ENCODE measurements around the gene JMJD1C.
"Not testable (repeated sequence)": the region's sequence is repeated elsewhere in the genome, so short reads cannot be mapped to it uniquely, and the experiment has no call there.

The JMJD1C gene

GRCh38 chr10:63173468-63174232 is 292.1 kb downstream of the JMJD1C start:
- DNase-seq (ENCODE audit: low read depth in 2 of 2), result no peak

DNA sequence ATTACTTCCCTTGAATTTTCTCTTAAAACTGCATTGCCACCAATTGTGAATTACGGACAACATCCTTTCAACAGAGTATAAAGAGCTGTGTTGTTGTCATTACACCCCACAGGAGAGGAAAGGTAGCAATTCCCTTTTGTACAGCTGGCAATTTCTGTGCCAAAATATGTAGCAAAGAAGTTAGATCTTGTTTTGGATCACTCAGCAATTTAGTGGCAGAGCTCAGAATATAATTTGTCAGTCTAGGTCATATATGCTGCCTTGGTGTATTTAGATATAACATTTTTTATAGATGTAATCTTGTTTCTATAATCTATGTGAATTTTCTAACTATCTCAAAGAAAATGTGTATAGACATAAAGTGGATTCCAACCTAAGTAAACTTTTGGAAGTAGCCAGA is 293.9 kb downstream of the JMJD1C start:
- DNase-seq (ENCODE audit: low read depth in 2 of 2), result no peak

GRCh38 chr10:63171255-63171855 is 294.4 kb downstream of the JMJD1C start:
- no peak for DNase-seq (ENCODE audit: low read depth in 2 of 2)

- no peak for DNase-seq (ENCODE audit: low read depth in 2 of 2)
Measured at GRCh38 chr10:63169624-63170023, 296.2 kb downstream of the JMJD1C start.

GRCh38 chr10:63168821-63169462 is 296.8 kb downstream of the JMJD1C start:
- no peak for DNase-seq (ENCODE audit: low read depth in 2 of 2)

DNA sequence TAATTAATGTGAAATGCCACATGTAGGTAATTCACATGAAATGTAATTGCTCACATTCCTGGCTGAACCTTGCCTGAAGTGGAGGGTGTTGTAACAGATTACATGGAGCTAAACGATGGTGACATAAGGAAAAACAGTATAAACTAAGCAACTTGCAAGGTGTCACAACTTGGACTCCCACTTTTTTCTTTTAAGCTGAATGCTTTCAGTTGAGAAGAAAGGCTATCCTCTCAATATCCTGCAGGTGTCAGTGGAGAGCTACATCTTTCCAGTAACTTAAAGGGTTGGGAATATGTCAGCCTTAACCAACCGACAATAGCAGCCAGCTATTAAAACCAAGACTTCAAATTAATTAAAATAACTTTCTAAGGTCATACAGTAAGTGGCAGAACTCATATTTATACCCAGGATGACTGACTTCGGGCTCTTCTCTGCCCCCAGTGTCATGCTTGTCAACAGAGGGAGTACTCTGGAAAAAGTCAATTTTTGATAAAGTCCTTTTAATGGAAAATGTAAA is 299.0 kb downstream of the JMJD1C start:
- DNase-seq (ENCODE audit: low read depth in 2 of 2), result peak in 1 of 2 donors; percentile 7

DNA sequence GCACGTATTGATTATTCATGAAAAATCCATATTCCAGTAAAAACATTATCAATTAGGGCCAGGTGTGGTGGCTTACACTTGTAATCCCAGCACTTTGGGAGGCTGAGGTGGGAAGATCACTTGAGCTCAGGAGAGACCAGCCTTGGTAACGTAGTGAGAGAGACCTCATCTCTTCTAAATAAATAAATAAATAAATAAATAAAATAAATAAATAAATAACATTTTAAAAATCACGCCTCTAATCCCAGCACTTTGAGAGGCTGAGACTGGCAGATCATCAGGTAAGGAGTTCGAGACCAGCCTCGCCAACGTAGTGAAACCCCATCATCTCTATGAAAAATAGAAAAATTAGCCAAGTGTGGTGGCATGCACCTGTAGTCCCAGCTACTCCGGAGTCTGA is 300.5 kb downstream of the JMJD1C start:
- no peak for DNase-seq (ENCODE audit: low read depth in 2 of 2)

DNA sequence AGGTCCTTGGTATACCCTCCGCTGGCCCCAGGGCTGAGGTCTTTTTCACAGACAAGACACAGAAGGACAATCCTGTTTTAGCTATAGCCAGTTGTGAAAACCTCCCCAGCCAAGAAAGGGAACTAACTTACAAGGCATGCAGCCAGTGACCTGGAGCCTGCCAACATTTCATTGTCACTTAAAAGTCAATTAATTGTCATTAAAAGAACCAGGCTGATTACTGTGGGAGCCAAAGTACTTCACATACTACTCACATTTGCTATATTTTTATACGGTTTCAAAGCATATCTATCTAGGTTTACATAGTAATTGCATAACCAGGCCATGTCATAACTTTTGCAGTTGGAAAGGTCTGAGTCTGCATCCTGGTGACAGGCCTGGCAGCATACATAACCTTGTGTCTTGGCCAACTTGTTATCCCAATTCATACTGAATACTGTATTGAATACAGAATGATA is 301.6 kb downstream of the JMJD1C start:
- DNase-seq (ENCODE audit: low read depth in 2 of 2), result no peak

DNA sequence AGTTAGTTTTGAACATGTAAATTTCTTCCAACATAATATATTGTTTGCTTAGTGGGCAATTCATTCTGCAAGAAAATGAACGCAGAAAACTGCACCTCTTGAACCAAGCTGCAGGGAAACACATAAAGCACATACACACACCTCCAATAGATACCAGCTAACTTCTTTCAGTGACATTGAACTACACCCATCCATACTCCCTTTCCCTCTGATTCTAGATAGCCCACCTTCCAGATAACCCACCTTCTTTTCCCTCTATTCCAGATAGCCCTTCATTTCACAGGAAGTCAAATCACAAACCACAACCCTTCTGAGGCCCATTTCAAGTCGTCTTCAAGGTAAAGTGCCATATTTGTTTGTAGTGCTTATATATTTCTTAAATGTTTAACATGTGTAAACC is 304.2 kb downstream of the JMJD1C start:
- DNase-seq (ENCODE audit: low read depth in 2 of 2), result no peak

DNA sequence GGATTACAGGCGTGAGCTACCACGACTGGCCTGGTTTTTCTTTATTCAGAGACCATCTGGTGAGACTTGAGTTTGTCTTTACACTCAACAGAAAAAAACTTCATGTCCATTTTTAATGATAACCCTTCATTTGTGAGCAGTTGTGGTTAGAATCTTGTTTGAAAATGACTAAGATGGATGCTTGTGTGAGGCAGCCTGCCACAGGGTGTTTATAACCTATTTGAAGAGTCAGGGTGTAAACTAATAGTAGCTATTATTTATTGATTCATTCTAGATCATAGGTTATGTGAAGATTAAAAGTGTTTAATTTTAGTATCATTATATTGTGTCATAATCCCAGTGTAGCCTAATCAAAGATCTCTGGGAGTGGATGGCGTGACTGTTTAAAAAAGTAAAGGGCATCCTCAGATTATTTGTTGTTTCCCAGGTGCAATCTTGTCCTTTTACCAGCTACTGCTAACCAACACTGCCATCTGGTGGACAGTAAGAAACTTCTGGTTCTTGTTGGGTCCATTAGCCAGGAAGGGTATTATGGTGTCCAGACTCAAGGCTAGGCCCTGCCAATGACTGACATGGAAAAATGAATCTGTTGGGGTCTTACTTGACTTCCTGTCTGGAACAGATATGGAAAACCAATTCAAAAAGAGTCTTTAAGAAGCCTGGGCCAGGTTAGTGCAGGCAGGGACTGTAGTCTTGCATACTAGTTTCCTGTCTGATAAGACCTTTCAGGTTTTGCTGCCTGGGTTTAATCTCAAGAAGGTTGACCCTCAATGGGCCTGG is 307.7 kb downstream of the JMJD1C start:
- peak in 1 of 2 donors; percentile 33 for DNase-seq (ENCODE audit: low read depth in 2 of 2)

DNA sequence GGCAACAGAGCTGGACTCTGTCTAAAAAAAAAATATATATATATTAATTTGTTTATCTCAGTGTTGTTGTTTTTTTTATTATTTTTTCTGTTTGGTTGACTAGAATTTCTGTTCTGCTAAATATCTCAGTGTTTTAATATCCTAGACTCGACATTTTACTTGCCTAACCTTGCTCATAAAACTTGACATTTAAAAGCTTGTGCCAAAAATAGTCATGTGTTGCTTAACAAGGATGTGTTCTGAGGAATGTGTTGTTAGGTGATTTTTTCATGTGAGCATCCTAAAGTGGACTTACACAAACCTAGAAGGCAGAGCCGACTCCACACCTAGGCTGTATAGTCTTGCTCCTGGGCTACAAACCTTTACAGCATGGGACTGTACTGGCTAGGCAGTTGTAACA is 309.5 kb downstream of the JMJD1C start:
- DNase-seq (ENCODE audit: low read depth in 2 of 2), result no peak

GRCh38 chr10:63155388-63156020 is 310.3 kb downstream of the JMJD1C start:
- no peak for DNase-seq (ENCODE audit: low read depth in 2 of 2)

GRCh38 chr10:63154546-63155387 is 311.0 kb downstream of the JMJD1C start:
- DNase-seq (ENCODE audit: low read depth in 2 of 2), result no peak

DNA sequence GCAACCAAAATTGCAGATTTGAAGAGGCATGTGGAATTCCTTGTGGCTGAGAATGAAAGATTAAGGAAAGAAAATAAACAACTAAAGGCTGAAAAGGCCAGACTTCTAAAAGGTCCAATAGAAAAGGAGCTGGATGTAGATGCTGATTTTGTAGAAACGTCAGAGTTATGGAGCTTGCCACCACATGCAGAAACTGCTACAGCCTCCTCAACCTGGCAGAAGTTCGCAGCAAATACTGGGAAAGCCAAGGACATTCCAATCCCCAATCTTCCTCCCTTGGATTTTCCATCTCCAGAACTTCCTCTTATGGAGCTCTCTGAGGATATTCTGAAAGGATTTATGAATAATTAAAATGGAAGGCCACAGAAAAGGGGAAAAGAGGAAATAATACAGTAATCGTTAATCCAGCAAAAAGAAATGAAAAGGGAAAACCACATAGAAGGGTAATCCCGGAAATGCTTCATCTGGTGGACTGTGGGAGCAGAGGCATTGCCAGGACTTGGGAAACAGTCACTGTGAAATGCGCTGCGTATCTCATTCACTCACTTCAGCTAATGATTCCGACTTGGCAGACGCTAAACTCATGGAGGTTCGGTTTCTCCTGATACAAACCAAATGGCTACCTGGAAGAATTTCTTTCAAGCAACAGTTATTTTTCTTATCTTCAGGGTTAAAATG is 311.8 kb downstream of the JMJD1C start:
- not testable (repeated sequence) for DNase-seq (ENCODE audit: low read depth in 2 of 2)

- DNase-seq (ENCODE audit: low read depth in 2 of 2), result no peak
Measured at GRCh38 chr10:63150745-63151144, 315.0 kb downstream of the JMJD1C start.

GRCh38 chr10:63146503-63146902 is 319.3 kb downstream of the JMJD1C start:
- no peak for DNase-seq (ENCODE audit: low read depth in 2 of 2)

DNA sequence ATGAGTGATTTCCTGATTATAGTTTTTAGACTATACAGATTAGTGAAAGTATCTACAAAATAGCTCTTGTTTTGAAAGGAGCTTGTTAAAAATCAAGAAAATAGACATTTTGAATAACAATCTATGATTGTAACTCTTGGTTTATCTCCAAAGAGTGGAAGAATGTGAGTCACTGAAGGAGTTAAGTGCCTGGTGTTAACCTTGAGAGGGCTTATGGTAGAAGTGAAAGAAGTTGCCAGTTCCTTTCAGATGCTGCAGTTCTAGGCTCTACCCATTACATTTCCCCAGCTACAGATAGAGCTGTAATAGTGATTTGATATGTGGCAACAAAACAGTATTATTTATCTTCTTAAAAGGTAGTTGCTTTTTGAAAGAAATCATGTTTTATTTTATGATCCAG is 320.0 kb downstream of the JMJD1C start:
- no peak for DNase-seq (ENCODE audit: low read depth in 2 of 2)

- DNase-seq (ENCODE audit: low read depth in 2 of 2), result no peak
Measured at GRCh38 chr10:63143987-63144386, 321.8 kb downstream of the JMJD1C start.

GRCh38 chr10:63142136-63142535 is 323.6 kb downstream of the JMJD1C start:
- DNase-seq (ENCODE audit: low read depth in 2 of 2), result no peak

DNA sequence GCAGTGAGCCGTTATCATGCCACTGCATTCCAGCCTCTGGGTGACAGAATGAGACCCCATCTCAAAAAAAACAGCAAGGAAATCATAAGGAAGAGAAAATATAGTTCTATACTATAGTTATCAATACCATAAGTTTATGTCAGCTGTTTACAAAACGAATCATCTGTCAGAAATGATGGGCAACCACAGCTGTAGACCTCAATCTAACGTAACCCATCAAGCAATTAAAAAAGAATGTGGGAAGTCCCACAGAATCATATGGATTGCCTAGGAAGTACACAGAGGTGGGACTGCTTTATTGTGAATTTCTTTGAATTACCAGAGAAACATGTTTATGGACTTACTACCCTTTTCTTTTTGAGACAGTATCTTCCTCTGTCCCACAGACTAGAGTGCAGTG is 325.7 kb downstream of the JMJD1C start:
- no peak for DNase-seq (ENCODE audit: low read depth in 2 of 2)
